ENCODE measurements around the gene SNW1. TPM values are rescaled to one million over a fixed set of nuclear protein-coding genes. Genes with fewer than 3 reads are reported as not detected.
"Not testable (repeated sequence)": the region's sequence is repeated elsewhere in the genome, so short reads cannot be mapped to it uniquely, and the experiment has no call there.

The SNW1 gene
- total RNA-seq, 2 experiments from 2014 or later: 64.7 to 107 TPM

- no TSS peak for BruUV-seq (replicated peaks)
These were observed 33.4 kb upstream of the SNW1 start for GRCh38 chr14:77794357-77794756.

GRCh38 chr14:77793255-77793654, 32.3 kb upstream of the SNW1 start:
- H3K9me2 ChIP-seq (ENCODE audit: insufficient read depth, low read length); H4K20me1 ChIP-seq (ENCODE audit: insufficient read depth, low read length); BruUV-seq (replicated peaks); H3K9me3 ChIP-seq (ENCODE audit: low read length); H3K4me2 ChIP-seq (ENCODE audit: low read length); H3K36me3 ChIP-seq (ENCODE audit: insufficient read depth, low read length); CTCF ChIA-PET (ENCODE audit: unreplicated experiment); H3K79me2 ChIP-seq (ENCODE audit: insufficient read depth, low read depth, low read length); DNase-seq (ENCODE audit: low spot score); intact Hi-C loops (cut with micrococcal nuclease; ENCODE audit: unreplicated experiment); H3K4me3 ChIP-seq (ENCODE audit: low read depth, low read length, poor library complexity, severe bottlenecking); H2AFZ ChIP-seq (ENCODE audit: low read length); H3K27ac ChIP-seq (ENCODE audit: low read depth, low read length, poor library complexity, severe bottlenecking): not testable (repeated sequence)
- peaks cover 15% of the 10 kb centered on the region for H3K4me1 ChIP-seq (ENCODE audit: insufficient read depth, low read length, poor library complexity, severe bottlenecking)
- POLR2A ChIA-PET: interaction anchor here (0.6 kb wide), 1 partner anchor 75 kb away, joined by 3 read pairs; no protein-coding TSS in a partner anchor

More at GRCh38 chr14:77794357-77794756, 33.4 kb upstream of the SNW1 start:
- no peaks in the 10 kb centered on the region for H3K36me3 ChIP-seq (ENCODE audit: insufficient read depth, low read length)
- intact Hi-C loops (cut with micrococcal nuclease; ENCODE audit: unreplicated experiment): no loop called here
- no peaks in the 10 kb centered on the region for H3K9me2 ChIP-seq (ENCODE audit: insufficient read depth, low read length)
- H3K4me2 ChIP-seq (ENCODE audit: low read length): no peak overlapping the region
- ChIA-PET CTCF (ENCODE audit: unreplicated experiment) (no interaction called here), POLR2A (interaction anchor here (0.6 kb wide), 2 partner anchors 16 to 91 kb away, joined by 3 to 6 read pairs; no protein-coding TSS in a partner anchor)
- no peak overlapping the region for H3K27ac ChIP-seq (ENCODE audit: low read depth, low read length, poor library complexity, severe bottlenecking)
- TF ChIP-seq EZH2phosphoT487 (IDR thresholded peaks at IDR 0.05; ENCODE audit: borderline replicate concordance, low read depth, low read length): no peak
- TF ChIP-seq, protein P1, sequence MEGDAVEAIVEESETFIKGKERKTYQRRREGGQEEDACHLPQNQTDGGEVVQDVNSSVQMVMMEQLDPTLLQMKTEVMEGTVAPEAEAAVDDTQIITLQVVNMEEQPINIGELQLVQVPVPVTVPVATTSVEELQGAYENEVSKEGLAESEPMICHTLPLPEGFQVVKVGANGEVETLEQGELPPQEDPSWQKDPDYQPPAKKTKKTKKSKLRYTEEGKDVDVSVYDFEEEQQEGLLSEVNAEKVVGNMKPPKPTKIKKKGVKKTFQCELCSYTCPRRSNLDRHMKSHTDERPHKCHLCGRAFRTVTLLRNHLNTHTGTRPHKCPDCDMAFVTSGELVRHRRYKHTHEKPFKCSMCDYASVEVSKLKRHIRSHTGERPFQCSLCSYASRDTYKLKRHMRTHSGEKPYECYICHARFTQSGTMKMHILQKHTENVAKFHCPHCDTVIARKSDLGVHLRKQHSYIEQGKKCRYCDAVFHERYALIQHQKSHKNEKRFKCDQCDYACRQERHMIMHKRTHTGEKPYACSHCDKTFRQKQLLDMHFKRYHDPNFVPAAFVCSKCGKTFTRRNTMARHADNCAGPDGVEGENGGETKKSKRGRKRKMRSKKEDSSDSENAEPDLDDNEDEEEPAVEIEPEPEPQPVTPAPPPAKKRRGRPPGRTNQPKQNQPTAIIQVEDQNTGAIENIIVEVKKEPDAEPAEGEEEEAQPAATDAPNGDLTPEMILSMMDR (conservative IDR thresholded peaks at IDR 0.05; ENCODE audit: low read length): no peak
- no peak overlapping the region for H2AFZ ChIP-seq (ENCODE audit: low read length)
- DNase-seq (ENCODE audit: low spot score): no peak
- no peaks in the 10 kb centered on the region for H3K79me2 ChIP-seq (ENCODE audit: insufficient read depth, low read depth, low read length)
- no peak overlapping the region for H3K4me3 ChIP-seq (ENCODE audit: low read depth, low read length, poor library complexity, severe bottlenecking)
- no peaks in the 10 kb centered on the region for H4K20me1 ChIP-seq (ENCODE audit: insufficient read depth, low read length)
- no peaks in the 10 kb centered on the region for H3K9me3 ChIP-seq (ENCODE audit: low read length)
- H3K4me1 ChIP-seq (ENCODE audit: insufficient read depth, low read length, poor library complexity, severe bottlenecking): peaks cover 19% of the 10 kb centered on the region

- no peak for DNase-seq (ENCODE audit: low spot score)
- intact Hi-C loops (cut with micrococcal nuclease; ENCODE audit: unreplicated experiment): no loop called here
- CTCF ChIA-PET (ENCODE audit: unreplicated experiment): no interaction called here
- Histone ChIP-seq H3K9me3 (ENCODE audit: low read length) (no peaks in the 10 kb centered on the region), H3K27ac (ENCODE audit: low read depth, low read length, poor library complexity, severe bottlenecking) (no peak overlapping the region), H3K9me2 (ENCODE audit: insufficient read depth, low read length) (no peaks in the 10 kb centered on the region), H3K79me2 (ENCODE audit: insufficient read depth, low read depth, low read length) (no peaks in the 10 kb centered on the region), H4K20me1 (ENCODE audit: insufficient read depth, low read length) (no peaks in the 10 kb centered on the region), H3K4me2 (ENCODE audit: low read length) (no peak overlapping the region), H2AFZ (ENCODE audit: low read length) (no peak overlapping the region), H3K4me3 (ENCODE audit: low read depth, low read length, poor library complexity, severe bottlenecking) (no peak overlapping the region), H3K4me1 (ENCODE audit: insufficient read depth, low read length, poor library complexity, severe bottlenecking) (peaks cover 8% of the 10 kb centered on the region), H3K36me3 (ENCODE audit: insufficient read depth, low read length) (no peaks in the 10 kb centered on the region)
- POLR2A ChIA-PET: interaction anchor here (0.9 kb wide), 1 partner anchor 30 kb away, joined by 4 read pairs; no protein-coding TSS in a partner anchor
- TF ChIP-seq EZH2phosphoT487 (IDR thresholded peaks at IDR 0.05; ENCODE audit: borderline replicate concordance, low read depth, low read length): no peak
- TF ChIP-seq, protein P1 (conservative IDR thresholded peaks at IDR 0.05; ENCODE audit: low read length): no peak
- no TSS peak for BruUV-seq (replicated peaks)
These were observed 30.3 kb upstream of the SNW1 start for GRCh38 chr14:77791225-77791600.

Measured in OCI-LY7 (cell line).